A549 (cell line): ENCODE measurements around the gene RHEB.

Experiments used
- CEBPB ChIP-seq, 2 experiments: fragments of >200 bp in 1 of 2; sonication (Bioruptor Twin) in 1 of 2; formaldehyde crosslinking in 1 of 2; IDR thresholded peaks; 2 replicates each; pipeline ENCODE4 v1.6.1; 2012 to 2016
- ESRRA ChIP-seq: fragments of 150-350 bp; IDR thresholded peaks from 2 replicates; pipeline ENCODE4 v1.6.1; 2014; ENCODE audit warnings: mild to moderate bottlenecking, low read length, borderline replicate concordance
- FOSB ChIP-seq: fragments of 250-450 bp; sonication (Bioruptor Pico); IDR thresholded peaks from 2 replicates; pipeline ENCODE4 v1.5.0; 2020; ENCODE audit warnings: mild to moderate bottlenecking, moderate library complexity
- HDAC2 ChIP-seq: fragments of 200-600 bp; sonication (generic); IDR thresholded peaks from 2 replicates; pipeline ENCODE4 v1.6.1; 2016
- HEYL ChIP-seq: fragments of 250-450 bp; sonication (Bioruptor Pico); IDR thresholded peaks from 2 replicates; pipeline ENCODE4 v1.8.0; 2021; ENCODE audit warnings: mild to moderate bottlenecking, moderate library complexity
- JUNB ChIP-seq: fragments of >200 bp; sonication (Bioruptor Twin); formaldehyde crosslinking; IDR thresholded peaks from 2 replicates; pipeline ENCODE4 v1.6.1; 2016
- MAFK ChIP-seq: fragments of 450-650 bp; IDR thresholded peaks from 2 replicates; pipeline ENCODE4 v1.6.1; 2014; ENCODE audit not compliant: partially characterized antibody
- POLR2A ChIP-seq: IDR thresholded peaks from 2 replicates; pipeline ENCODE4 v1.6.1; 2012; ENCODE audit warnings: mild to moderate bottlenecking, low read length
- RARB ChIP-seq: fragments of 250-450 bp; sonication (Bioruptor Pico); IDR thresholded peaks from 2 replicates; pipeline ENCODE4 v1.8.0; 2021; ENCODE audit warnings: mild to moderate bottlenecking, moderate library complexity
- RCOR1 ChIP-seq: fragments of 150-350 bp; IDR thresholded peaks from 2 replicates; pipeline ENCODE4 v1.6.1; 2014; ENCODE audit warnings: antibody characterized with exemption, low read length, low read depth
- TF ChIP-seq, protein P1 (sequence below): fragments of 200-600 bp; sonication (generic); IDR thresholded peaks from 2 replicates; pipeline ENCODE4 v1.6.1; 2016; ENCODE audit warnings: antibody characterized with exemption, mild to moderate bottlenecking, moderate library complexity
- TF ChIP-seq, protein P2 (sequence below): fragments of 450-650 bp; IDR thresholded peaks from 2 replicates; pipeline ENCODE4 v1.6.1; 2014; ENCODE audit warnings: antibody characterized with exemption
- TF ChIP-seq, protein P3 (sequence below): fragments of >200 bp; sonication (Bioruptor Twin); formaldehyde crosslinking; IDR thresholded peaks from 3 replicates; pipeline ENCODE4 v1.5.1; 2016
- TF ChIP-seq, protein P4 (sequence below): IDR thresholded peaks from 2 replicates; pipeline ENCODE4 v1.6.1; 2012

GRCh38 chr7:151494298-151495284, 25.1 kb downstream of the RHEB start:
- no peak for TF ChIP-seq JUNB
- TF ChIP-seq MAFK = peak; percentile 95
- TF ChIP-seq HDAC2 = no peak
- TF ChIP-seq, protein P1, sequence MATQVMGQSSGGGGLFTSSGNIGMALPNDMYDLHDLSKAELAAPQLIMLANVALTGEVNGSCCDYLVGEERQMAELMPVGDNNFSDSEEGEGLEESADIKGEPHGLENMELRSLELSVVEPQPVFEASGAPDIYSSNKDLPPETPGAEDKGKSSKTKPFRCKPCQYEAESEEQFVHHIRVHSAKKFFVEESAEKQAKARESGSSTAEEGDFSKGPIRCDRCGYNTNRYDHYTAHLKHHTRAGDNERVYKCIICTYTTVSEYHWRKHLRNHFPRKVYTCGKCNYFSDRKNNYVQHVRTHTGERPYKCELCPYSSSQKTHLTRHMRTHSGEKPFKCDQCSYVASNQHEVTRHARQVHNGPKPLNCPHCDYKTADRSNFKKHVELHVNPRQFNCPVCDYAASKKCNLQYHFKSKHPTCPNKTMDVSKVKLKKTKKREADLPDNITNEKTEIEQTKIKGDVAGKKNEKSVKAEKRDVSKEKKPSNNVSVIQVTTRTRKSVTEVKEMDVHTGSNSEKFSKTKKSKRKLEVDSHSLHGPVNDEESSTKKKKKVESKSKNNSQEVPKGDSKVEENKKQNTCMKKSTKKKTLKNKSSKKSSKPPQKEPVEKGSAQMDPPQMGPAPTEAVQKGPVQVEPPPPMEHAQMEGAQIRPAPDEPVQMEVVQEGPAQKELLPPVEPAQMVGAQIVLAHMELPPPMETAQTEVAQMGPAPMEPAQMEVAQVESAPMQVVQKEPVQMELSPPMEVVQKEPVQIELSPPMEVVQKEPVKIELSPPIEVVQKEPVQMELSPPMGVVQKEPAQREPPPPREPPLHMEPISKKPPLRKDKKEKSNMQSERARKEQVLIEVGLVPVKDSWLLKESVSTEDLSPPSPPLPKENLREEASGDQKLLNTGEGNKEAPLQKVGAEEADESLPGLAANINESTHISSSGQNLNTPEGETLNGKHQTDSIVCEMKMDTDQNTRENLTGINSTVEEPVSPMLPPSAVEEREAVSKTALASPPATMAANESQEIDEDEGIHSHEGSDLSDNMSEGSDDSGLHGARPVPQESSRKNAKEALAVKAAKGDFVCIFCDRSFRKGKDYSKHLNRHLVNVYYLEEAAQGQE = no peak
- TF ChIP-seq, protein P2, sequence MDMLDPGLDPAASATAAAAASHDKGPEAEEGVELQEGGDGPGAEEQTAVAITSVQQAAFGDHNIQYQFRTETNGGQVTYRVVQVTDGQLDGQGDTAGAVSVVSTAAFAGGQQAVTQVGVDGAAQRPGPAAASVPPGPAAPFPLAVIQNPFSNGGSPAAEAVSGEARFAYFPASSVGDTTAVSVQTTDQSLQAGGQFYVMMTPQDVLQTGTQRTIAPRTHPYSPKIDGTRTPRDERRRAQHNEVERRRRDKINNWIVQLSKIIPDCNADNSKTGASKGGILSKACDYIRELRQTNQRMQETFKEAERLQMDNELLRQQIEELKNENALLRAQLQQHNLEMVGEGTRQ = no peak
- TF ChIP-seq HEYL = no peak
- TF ChIP-seq, protein P3, sequence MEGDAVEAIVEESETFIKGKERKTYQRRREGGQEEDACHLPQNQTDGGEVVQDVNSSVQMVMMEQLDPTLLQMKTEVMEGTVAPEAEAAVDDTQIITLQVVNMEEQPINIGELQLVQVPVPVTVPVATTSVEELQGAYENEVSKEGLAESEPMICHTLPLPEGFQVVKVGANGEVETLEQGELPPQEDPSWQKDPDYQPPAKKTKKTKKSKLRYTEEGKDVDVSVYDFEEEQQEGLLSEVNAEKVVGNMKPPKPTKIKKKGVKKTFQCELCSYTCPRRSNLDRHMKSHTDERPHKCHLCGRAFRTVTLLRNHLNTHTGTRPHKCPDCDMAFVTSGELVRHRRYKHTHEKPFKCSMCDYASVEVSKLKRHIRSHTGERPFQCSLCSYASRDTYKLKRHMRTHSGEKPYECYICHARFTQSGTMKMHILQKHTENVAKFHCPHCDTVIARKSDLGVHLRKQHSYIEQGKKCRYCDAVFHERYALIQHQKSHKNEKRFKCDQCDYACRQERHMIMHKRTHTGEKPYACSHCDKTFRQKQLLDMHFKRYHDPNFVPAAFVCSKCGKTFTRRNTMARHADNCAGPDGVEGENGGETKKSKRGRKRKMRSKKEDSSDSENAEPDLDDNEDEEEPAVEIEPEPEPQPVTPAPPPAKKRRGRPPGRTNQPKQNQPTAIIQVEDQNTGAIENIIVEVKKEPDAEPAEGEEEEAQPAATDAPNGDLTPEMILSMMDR = no peak
- no peak for TF ChIP-seq CEBPB (IDR thresholded peaks at IDR 0.05)
- no peak for TF ChIP-seq POLR2A
- no peak for TF ChIP-seq FOSB (CRISPR knock-in tag)
- TF ChIP-seq ESRRA = no peak
- no peak for TF ChIP-seq RARB
- TF ChIP-seq RCOR1 = no peak
- TF ChIP-seq, protein P4, sequence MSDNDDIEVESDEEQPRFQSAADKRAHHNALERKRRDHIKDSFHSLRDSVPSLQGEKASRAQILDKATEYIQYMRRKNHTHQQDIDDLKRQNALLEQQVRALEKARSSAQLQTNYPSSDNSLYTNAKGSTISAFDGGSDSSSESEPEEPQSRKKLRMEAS = no peak
